Mesothelial cell of epicardium (in vitro differentiated cells): Measurements from ENCODE around the gene HSPA5. TPM values are rescaled to one million over a fixed set of nuclear protein-coding genes. Genes with fewer than 3 reads are reported as not detected.
A peak's percentile ranks its signal among the peaks of the same experiment; 100 is the strongest.
"Not testable (repeated sequence)": the region's sequence is repeated elsewhere in the genome, so short reads cannot be mapped to it uniquely, and the experiment has no call there.

Experiments used
- DNase-seq, 2 experiments: peaks; one replicate each; pipeline ENCODE4 v3.0.0; 2021; ENCODE audit warnings: low spot score in 2 of 2; ENCODE audit not compliant: unreplicated experiment in 2 of 2
- H3K27ac Mint-ChIP-seq: 2 replicates; pipeline ENCODE4 v1.8.0; 2021; ENCODE audit warnings: mixed read lengths
- H3K27me3 Mint-ChIP-seq: 2 replicates; pipeline ENCODE4 v1.8.0; 2021; ENCODE audit warnings: low read depth, mixed read lengths
- H3K36me3 Mint-ChIP-seq: 2 replicates; pipeline ENCODE4 v1.8.0; 2021; ENCODE audit warnings: mixed read lengths
- H3K4me1 Mint-ChIP-seq: 2 replicates; pipeline ENCODE4 v1.8.0; 2021; ENCODE audit warnings: mixed read lengths
- H3K4me3 Mint-ChIP-seq: 2 replicates; pipeline ENCODE4 v1.8.0; 2021; ENCODE audit warnings: mild to moderate bottlenecking, moderate library complexity, mixed read lengths
- H3K9me3 Mint-ChIP-seq: 2 replicates; pipeline ENCODE4 v1.8.0; 2021; ENCODE audit warnings: mixed read lengths
- total RNA-seq: library from RNA; stranded (reverse); gene quantifications from 3 replicates; pipeline ENCODE4 v1.2.1, GENCODE V29; 2021
- TF ChIP-seq, protein P1 (sequence below): fragments of 200-600 bp; sonication (generic); IDR thresholded peaks from one replicate; pipeline ENCODE4 v1.5.0; 2021; ENCODE audit warnings: antibody characterized with exemption; ENCODE audit not compliant: unreplicated experiment

Gene HSPA5
- total RNA-seq, 1 donor from 2014 or later, result 249 TPM

DNA sequence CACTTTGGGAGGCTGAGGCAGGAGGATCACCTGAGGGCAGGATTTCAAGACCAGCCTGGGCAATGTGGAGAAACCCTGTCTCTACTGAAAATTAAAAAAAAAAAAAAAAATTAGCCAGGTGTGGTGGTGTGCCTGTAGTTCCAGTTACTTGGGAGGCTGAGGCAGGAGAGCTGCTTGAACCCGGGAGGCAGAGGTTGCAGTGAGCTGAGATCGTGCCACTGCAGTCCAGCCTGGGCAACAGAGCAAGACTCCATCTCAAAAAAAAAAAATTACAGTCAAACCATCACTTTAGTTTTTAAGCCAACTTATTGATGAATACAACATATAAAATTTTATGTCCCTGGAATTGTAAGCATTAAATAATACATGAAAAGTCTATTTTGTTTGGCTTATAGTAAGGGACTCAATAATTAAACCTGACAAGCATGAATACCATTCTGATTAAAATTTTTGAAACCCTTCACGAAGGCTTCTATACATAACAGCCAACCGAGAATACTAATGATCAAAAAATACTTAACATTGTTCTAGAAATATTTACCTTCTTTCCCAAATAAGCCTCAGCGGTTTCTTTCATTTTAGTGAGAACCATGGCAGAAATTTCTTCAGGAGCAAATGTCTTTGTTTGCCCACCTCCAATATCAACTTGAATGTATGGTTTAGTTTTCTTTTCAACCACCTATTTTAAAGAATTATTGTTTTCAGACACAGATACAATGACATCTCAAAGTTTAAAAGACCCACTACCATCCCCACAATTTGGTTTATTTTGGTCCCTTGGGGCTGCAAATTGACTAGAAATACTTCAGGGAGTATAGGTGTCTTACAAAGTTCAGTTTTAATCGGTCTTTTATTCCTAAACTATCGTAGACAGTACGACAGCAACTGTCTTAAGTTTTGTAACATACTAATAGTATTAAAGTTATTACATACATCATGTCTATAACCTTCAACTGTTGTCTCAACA lies 1.2 kb downstream of the HSPA5 start:
- Mint-ChIP-seq H3K4me1 (peaks cover 54% of the 10 kb centered on the region), H3K27ac (peak overlapping the region; percentile 98), H3K27me3 (no peaks in the 10 kb centered on the region), H3K9me3 (no peaks in the 10 kb centered on the region), H3K36me3 (peaks cover 37% of the 10 kb centered on the region), H3K4me3 (peak overlapping the region; percentile 90)
- DNase-seq, result no peak
- TF ChIP-seq, protein P1, sequence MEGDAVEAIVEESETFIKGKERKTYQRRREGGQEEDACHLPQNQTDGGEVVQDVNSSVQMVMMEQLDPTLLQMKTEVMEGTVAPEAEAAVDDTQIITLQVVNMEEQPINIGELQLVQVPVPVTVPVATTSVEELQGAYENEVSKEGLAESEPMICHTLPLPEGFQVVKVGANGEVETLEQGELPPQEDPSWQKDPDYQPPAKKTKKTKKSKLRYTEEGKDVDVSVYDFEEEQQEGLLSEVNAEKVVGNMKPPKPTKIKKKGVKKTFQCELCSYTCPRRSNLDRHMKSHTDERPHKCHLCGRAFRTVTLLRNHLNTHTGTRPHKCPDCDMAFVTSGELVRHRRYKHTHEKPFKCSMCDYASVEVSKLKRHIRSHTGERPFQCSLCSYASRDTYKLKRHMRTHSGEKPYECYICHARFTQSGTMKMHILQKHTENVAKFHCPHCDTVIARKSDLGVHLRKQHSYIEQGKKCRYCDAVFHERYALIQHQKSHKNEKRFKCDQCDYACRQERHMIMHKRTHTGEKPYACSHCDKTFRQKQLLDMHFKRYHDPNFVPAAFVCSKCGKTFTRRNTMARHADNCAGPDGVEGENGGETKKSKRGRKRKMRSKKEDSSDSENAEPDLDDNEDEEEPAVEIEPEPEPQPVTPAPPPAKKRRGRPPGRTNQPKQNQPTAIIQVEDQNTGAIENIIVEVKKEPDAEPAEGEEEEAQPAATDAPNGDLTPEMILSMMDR, result no peak

DNA sequence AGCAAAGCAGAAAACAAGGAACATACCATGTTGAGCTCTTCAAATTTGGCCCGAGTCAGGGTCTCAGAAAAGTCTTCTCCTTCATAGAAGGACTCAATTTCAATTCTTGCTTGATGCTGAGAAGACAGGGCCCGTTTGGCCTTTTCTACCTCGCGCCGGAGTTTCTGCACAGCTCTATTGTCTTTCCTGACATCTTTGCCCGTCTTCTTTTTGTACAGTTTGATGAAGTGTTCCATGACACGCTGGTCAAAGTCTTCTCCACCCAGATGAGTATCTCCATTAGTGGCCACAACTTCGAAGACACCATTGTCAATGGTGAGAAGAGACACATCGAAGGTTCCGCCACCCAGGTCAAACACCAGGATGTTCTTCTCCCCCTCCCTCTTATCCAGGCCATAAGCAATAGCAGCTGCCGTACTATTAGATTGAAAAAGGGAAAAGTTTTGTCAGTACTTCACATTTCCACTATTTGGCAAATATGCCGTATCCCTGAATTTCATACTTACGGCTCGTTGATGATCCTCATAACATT lies 2.2 kb downstream of the HSPA5 start:
- H3K4me3 Mint-ChIP-seq, result peak overlapping the region; percentile 90
- H3K9me3 Mint-ChIP-seq, result no peaks in the 10 kb centered on the region
- peaks cover 54% of the 10 kb centered on the region for H3K4me1 Mint-ChIP-seq

DNA sequence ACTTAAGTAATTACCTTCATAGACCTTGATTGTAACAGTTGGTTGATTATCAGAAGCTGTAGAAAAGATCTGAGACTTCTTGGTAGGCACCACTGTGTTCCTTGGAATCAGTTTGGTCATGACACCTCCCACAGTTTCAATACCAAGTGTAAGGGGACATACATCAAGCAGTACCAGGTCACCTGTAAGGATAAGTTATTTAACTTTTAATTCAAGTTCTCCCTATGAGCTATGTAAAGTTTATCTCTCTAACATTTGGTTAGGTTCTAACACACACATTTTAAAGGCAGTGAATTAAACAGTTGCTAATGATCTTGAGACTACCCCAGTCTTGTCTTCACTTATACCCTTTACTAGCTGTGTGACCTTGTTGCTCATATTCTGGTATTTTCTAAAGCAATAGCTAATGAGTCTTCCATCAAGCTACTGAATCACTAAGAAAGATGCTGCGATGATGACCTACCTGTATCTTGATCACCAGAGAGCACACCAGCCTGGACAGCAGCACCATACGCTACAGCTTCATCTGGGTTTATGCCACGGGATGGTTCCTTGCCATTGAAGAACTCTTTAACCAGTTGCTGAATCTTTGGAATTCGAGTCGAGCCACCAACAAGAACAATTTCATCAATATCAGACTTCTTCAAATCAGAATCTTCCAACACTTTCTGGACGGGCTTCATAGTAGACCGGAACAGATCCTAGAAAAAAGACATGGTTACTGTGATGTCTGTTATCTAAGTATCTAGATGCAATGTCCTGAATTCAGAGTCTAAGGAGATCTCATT lies 2.8 kb downstream of the HSPA5 start:
- DNase-seq, result no peak

More for the DNA sequence above, 2.2 kb downstream of the HSPA5 start:
- H3K27ac Mint-ChIP-seq, result peak overlapping the region; percentile 27
- TF ChIP-seq, protein P1, result no peak
- H3K27me3 Mint-ChIP-seq, result no peaks in the 10 kb centered on the region
- no peak for DNase-seq
- H3K36me3 Mint-ChIP-seq, result peaks cover 37% of the 10 kb centered on the region

DNA sequence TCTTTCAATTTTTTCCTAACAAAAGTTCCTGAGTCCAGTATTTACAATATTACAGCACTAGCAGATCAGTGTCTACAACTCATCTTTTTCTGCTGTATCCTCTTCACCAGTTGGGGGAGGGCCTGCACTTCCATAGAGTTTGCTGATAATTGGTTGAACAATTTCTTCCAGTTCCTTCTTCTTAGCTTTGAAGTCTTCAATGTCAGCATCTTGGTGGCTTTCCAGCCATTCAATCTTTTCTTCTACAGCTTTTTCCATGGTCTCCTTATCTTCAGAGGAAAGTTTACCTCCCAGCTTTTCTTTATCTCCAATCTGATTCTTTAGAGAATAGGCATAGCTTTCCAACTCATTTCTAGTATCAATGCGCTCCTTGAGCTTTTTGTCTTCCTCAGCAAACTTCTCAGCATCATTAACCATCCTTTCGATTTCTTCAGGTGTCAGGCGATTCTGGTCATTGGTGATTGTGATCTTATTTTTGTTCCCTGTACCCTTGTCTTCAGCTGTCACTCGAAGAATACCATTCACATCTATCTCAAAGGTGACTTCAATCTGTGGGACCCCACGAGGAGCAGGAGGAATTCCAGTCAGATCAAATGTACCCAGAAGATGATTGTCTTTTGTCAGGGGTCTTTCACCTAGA lies 4.5 kb downstream of the HSPA5 start:
- H3K9me3 Mint-ChIP-seq, H3K27me3 Mint-ChIP-seq, DNase-seq: not testable (repeated sequence)
- Mint-ChIP-seq H3K4me1 (peaks cover 49% of the 10 kb centered on the region), H3K36me3 (peaks cover 46% of the 10 kb centered on the region), H3K4me3 (peak overlapping the region; percentile 42), H3K27ac (peak overlapping the region; percentile 10)

More for the DNA sequence above, 2.8 kb downstream of the HSPA5 start:
- no peaks in the 10 kb centered on the region for H3K9me3 Mint-ChIP-seq
- peaks cover 54% of the 10 kb centered on the region for H3K4me1 Mint-ChIP-seq
- peak overlapping the region; percentile 90 for H3K4me3 Mint-ChIP-seq
- H3K27ac Mint-ChIP-seq, result peak overlapping the region; percentile 64
- no peaks in the 10 kb centered on the region for H3K27me3 Mint-ChIP-seq
- H3K36me3 Mint-ChIP-seq, result peaks cover 41% of the 10 kb centered on the region
- TF ChIP-seq, protein P1, result no peak

DNA sequence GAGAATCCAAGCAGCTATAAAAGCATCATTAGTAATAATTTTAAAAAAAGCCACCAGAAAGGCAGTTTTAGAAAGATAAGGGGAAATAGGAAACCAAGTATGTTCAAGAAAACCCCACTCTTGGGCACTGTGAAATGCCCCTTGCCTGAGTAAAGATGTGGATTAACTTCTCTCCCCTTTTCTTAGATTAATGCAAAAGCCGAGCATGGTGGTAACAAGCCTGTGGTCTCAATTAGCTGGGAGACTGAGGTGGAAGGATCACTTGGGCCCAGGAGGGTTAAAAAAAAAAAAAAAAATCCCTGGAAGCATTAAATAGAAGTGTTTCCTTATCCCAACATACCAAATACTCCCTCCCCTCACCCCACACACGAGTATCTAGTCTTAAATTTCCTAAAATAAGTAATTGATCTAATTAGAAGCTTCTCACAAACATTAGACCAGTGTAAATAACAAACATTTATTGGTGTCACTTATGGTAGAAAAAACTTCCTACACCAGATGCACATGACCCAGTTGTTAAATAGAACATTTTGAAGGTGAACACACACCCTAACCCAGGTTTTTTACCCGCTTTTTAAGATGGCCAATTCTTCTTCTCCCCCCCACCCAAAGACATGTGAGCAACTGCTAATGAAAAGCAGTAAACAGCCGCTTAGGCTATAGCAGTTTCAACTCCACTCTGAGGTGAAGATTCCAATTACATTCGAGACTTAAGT lies 5.2 kb downstream of the HSPA5 start:
- peaks cover 46% of the 10 kb centered on the region for H3K36me3 Mint-ChIP-seq
- no peaks in the 10 kb centered on the region for H3K27me3 Mint-ChIP-seq
- peak overlapping the region; percentile 42 for H3K4me3 Mint-ChIP-seq
- DNase-seq, result no peak
- peak overlapping the region; percentile 69 for H3K27ac Mint-ChIP-seq
- H3K4me1 Mint-ChIP-seq, result peaks cover 49% of the 10 kb centered on the region
- H3K9me3 Mint-ChIP-seq, result no peaks in the 10 kb centered on the region
- TF ChIP-seq, protein P1, result no peak

DNA sequence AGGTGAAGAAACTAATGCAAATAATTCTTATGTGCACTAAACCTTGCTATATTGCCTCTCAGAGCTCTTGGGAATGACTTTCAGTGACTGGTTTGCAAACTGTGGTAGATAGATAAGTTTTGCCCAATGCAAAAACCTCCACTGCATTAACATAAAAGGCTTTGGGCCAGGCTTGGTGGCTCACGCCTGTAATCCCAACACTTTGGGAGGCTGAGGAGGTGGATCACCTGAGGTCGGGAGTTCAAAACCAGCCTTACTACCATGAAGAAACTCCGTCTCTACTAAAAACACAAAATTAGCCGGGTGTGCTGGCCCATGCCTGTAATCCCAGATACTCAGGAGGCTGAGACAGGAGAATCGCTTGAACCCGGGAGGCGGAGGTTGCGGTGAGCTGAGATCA lies 7.0 kb downstream of the HSPA5 start:
- H3K27ac Mint-ChIP-seq, H3K9me3 Mint-ChIP-seq, H3K4me3 Mint-ChIP-seq, H3K27me3 Mint-ChIP-seq, DNase-seq: not testable (repeated sequence)
- Mint-ChIP-seq H3K36me3 (peaks cover 45% of the 10 kb centered on the region), H3K4me1 (peaks cover 41% of the 10 kb centered on the region)
